GM12878 (cell line): ENCODE data around the gene SSH2. TPM values are rescaled to one million over a fixed set of nuclear protein-coding genes. Genes with fewer than 3 reads are reported as not detected.

Experiments
- ATAC-seq: fragments of 200-7000 bp; cut with Tn5 transposase; 3 replicates; pipeline ENCODE4 v1.9.1; 2020; ENCODE audit warnings: mild to moderate bottlenecking, moderate library complexity
- BruUV-seq: library from RNA; stranded (reverse); fragments of 400-500 nt; replicated peaks from 2 replicates; lab custom pipeline; 2021; lab: Mats Ljungman, UMichigan
- CTCF ChIA-PET: fragments of 300-600 bp; sonication (Branson Sonifier 250); formaldehyde crosslinking; extraction: SDS; loops from one replicate; lab custom pipeline; 2021; ENCODE audit warnings: inconsistent platforms; lab: Yijun Ruan, JAX
- POLR2A ChIA-PET: fragments of 350-600 bp; formaldehyde crosslinking; extraction: SDS; loops from one replicate; lab custom pipeline; 2021; ENCODE audit warnings: inconsistent platforms; lab: Charles Lee
- RAD21 ChIA-PET: fragments of 300-600 bp; sonication (Branson Sonifier 250); formaldehyde crosslinking; loops from one replicate; lab custom pipeline; 2023; ENCODE audit warnings: antibody characterized with exemption; ENCODE audit not compliant: unreplicated experiment; lab: Charles Lee
- SMC1A ChIA-PET: fragments of 300-600 bp; sonication (Branson Sonifier 250); formaldehyde crosslinking; loops from one replicate; lab custom pipeline; 2023; ENCODE audit not compliant: unreplicated experiment, uncharacterized antibody; lab: Charles Lee
- DNase-seq: peaks from one replicate; pipeline ENCODE4 v3.0.0-alpha.2; 2011; ENCODE audit warnings: low read depth, low spot score
- FAIRE-seq: peaks from 3 replicates; lab custom pipeline; 2011; peaks lifted over from hg19 to GRCh38; lab: Jason Lieb, UNC
- H2AFZ ChIP-seq: 2 replicates; pipeline ENCODE4 v1.6.0; 2011; ENCODE audit warnings: low read depth, low read length, control low read depth; ENCODE audit not compliant: control insufficient read depth
- H3K27ac ChIP-seq: 2 replicates; pipeline ENCODE4 v1.5.1; 2011; ENCODE audit warnings: control low read depth; ENCODE audit not compliant: control insufficient read depth, insufficient read depth
- H3K27me3 ChIP-seq, 2 experiments: replicated peaks in 1 of 2; 2 replicates each; pipeline versions ENCODE4 v1.6.0 to v1.6.1; 2011; ENCODE audit warnings: low read length in 1 of 2; ENCODE audit not compliant: control insufficient read depth in 2 of 2, insufficient read depth in 2 of 2
- H3K36me3 ChIP-seq, 2 experiments: 2 replicates each; pipeline ENCODE4 v1.5.1; 2011; ENCODE audit warnings: low read length in 1 of 2; ENCODE audit not compliant: control insufficient read depth in 2 of 2, insufficient read depth in 2 of 2
- H3K4me1 ChIP-seq: 2 replicates; pipeline ENCODE4 v1.6.1; 2011; ENCODE audit warnings: mild to moderate bottlenecking, low read length, moderate library complexity, mixed read lengths; ENCODE audit not compliant: control insufficient read depth, insufficient read depth
- H3K4me2 ChIP-seq: 2 replicates; pipeline ENCODE4 v1.6.0; 2011; ENCODE audit warnings: control low read depth; ENCODE audit not compliant: control insufficient read depth, insufficient read depth
- H3K4me3 ChIP-seq: fragments of 200-600 bp; sonication (generic); 2 replicates; pipeline ENCODE4 v1.5.1; 2016
- H3K79me2 ChIP-seq: 2 replicates; pipeline ENCODE4 v1.6.0; 2011; ENCODE audit warnings: low read length; ENCODE audit not compliant: control insufficient read depth, insufficient read depth
- H3K9ac ChIP-seq: 2 replicates; pipeline ENCODE4 v1.8.0; 2011; ENCODE audit warnings: low read length, control low read depth, mixed read lengths; ENCODE audit not compliant: control insufficient read depth, insufficient read depth
- H3K9me3 ChIP-seq: replicated peaks from 3 replicates; pipeline ENCODE4 v1.5.1; 2011; ENCODE audit warnings: mild to moderate bottlenecking, low read length; ENCODE audit not compliant: control insufficient read depth, insufficient read depth
- H4K20me1 ChIP-seq: 2 replicates; pipeline ENCODE4 v1.6.0; 2011; ENCODE audit not compliant: control insufficient read depth, insufficient read depth
- CEBPB ChIP-seq, 2 experiments: fragments of 150-350 bp in 1 of 2; IDR thresholded peaks; 2 replicates each; pipeline ENCODE4 v1.6.1; 2012 to 2014; ENCODE audit warnings: low read depth in 2 of 2, low read length in 2 of 2, borderline replicate concordance in 1 of 2, inconsistent platforms in 1 of 2
- CREM ChIP-seq: IDR thresholded peaks from 2 replicates; pipeline ENCODE4 v1.6.1; 2014; ENCODE audit warnings: antibody characterized with exemption, low read depth
- E2F8 ChIP-seq: fragments of 450-650 bp; IDR thresholded peaks from 2 replicates; pipeline ENCODE4 v1.6.1; 2018; ENCODE audit warnings: mild to moderate bottlenecking, low read depth, moderate library complexity; ENCODE audit not compliant: partially characterized antibody
- EZH2 ChIP-seq: IDR thresholded peaks from 2 replicates; pipeline ENCODE4 v1.6.1; 2012; ENCODE audit warnings: low read depth, mild to moderate bottlenecking, control low read depth, inconsistent platforms, low read length, borderline replicate concordance; ENCODE audit not compliant: control insufficient read depth
- MEF2A ChIP-seq: IDR thresholded peaks from 2 replicates; pipeline ENCODE4 v1.6.1; 2011; ENCODE audit warnings: low read depth, mild to moderate bottlenecking, low read length, moderate library complexity; ENCODE audit not compliant: insufficient read depth
- RFX5 ChIP-seq: IDR thresholded peaks from 2 replicates; pipeline ENCODE4 v1.6.1; 2011; ENCODE audit warnings: low read depth, low read length, improper control_type of control experiment
- SREBF1 ChIP-seq: IDR thresholded peaks from 2 replicates; pipeline ENCODE4 v1.6.1; 2012; ENCODE audit warnings: mild to moderate bottlenecking, low read length
- SRF ChIP-seq, 2 experiments: IDR thresholded peaks; 2 replicates each; pipeline ENCODE4 v1.6.1; 2011; ENCODE audit warnings: low read depth in 2 of 2, low read length in 2 of 2, mild to moderate bottlenecking in 1 of 2, moderate library complexity in 1 of 2
- STAT1 ChIP-seq: fragments of 450-650 bp; conservative IDR thresholded peaks from 2 replicates; pipeline ENCODE4 v1.6.1; 2014; ENCODE audit warnings: antibody characterized with exemption, mild to moderate bottlenecking
- ZBTB33 ChIP-seq: fragments of 450-650 bp; IDR thresholded peaks from 2 replicates; pipeline ENCODE4 v1.6.1; 2017; ENCODE audit warnings: mild to moderate bottlenecking
- WGBS: methylation state at CpG from one replicate; pipeline ENCODE4 v1.1.6; 2016; ENCODE audit warnings: low lambda C conversion rate; ENCODE audit not compliant: insufficient replicate concordance, insufficient coverage; ENCODE audit errors: missing lambda C conversion rate; 5-methylcytosine and 5-hydroxymethylcytosine counted together
- in situ Hi-C: fragments of 300-500 bp; cut with MboI; formaldehyde crosslinking; loops from 9 replicates; pipeline ENCODE4 v1.14.3; 2018; ENCODE audit warnings: mixed read lengths
- intact Hi-C: fragments of 100-400 bp; cut with micrococcal nuclease; formaldehyde crosslinking; loops from one replicate; pipeline ENCODE4 v1.14.2; 2022; ENCODE audit not compliant: unreplicated experiment
- polyA plus RNA-seq, 11 experiments: library from polyadenylated mRNA; depleted of rRNA in 4 of 11; unstranded in 6 of 11; stranded (reverse) in 5 of 11; fragments of >200 nt; fragmentation: Nextera tagmentation in 4 of 11; fragmentation: Illumina TruSeq in 1 of 11; extraction: Ambion mirVana in 4 of 11; extraction: Trizol in 1 of 11; gene quantifications; 1 replicate in 1 of 11; 2 replicates in 10 of 11; pipeline versions ENCODE4 v1.2.1 to v1.2.3, GENCODE V29; 2011 to 2016; ENCODE audit warnings: inconsistent platforms in 2 of 11, missing spikeins in 2 of 11, low read depth in 1 of 11
- total RNA-seq, 4 experiments: library from RNA; depleted of rRNA in 3 of 4; stranded (reverse); fragments of >200 nt in 3 of 4; fragmentation: Illumina TruSeq in 1 of 4; extraction: Trizol in 1 of 4; gene quantifications; 2 replicates each; pipeline versions ENCODE4 v1.2.1 to v1.2.3, GENCODE V29; 2013 to 2021
- TF ChIP-seq, protein P1 (sequence below): fragments of 150-350 bp; IDR thresholded peaks from 2 replicates; pipeline ENCODE4 v1.6.1; 2016; ENCODE audit warnings: low read depth, low read length

SSH2 gene
- total and polyA plus RNA-seq, 10 of the 15 experiments (the other 5 are each of a cell fraction or from before 2014, with no cell fraction given): 9.3 to 65.9 (median 34.0) TPM

- ATAC-seq (no peak), DNase-seq (no peak)
- ChIA-PET SMC1A (interaction anchor here (0.8 to 19.7 kb wide), 4 partner anchors 39 to 167 kb away, joined by 3 to 297 read pairs (median 4); no protein-coding TSS in a partner anchor), POLR2A (interaction anchor here (0.8 to 1.5 kb wide), 3 partner anchors 19 to 174 kb away, joined by 3 to 5 read pairs (median 4); no protein-coding TSS in a partner anchor), RAD21 (interaction anchor here (1.2 to 2.1 kb wide), 4 partner anchors 10 to 166 kb away, joined by 3 to 8 read pairs (median 4); partner anchors contain the start of gene SSH2)
- no TSS peak for BruUV-seq
- intact Hi-C loops: no loop called here
- H3K4me3 ChIP-seq: no peak overlapping the region
- TF ChIP-seq SREBF1 (no peak), MEF2A (no peak), CEBPB (IDR thresholded peaks at IDR 0.05; ENCODE audit: borderline replicate concordance in 1 of 2, low read depth in 2 of 2, low read length in 2 of 2) (no peak), CREM (no peak), EZH2 (no peak), ZBTB33 (no peak), E2F8 (no peak), RFX5 (no peak), SRF (IDR thresholded peaks at IDR 0.05; ENCODE audit: low read depth in 2 of 2, low read length in 2 of 2) (no peak), STAT1 (no peak)
- TF ChIP-seq, protein P1, sequence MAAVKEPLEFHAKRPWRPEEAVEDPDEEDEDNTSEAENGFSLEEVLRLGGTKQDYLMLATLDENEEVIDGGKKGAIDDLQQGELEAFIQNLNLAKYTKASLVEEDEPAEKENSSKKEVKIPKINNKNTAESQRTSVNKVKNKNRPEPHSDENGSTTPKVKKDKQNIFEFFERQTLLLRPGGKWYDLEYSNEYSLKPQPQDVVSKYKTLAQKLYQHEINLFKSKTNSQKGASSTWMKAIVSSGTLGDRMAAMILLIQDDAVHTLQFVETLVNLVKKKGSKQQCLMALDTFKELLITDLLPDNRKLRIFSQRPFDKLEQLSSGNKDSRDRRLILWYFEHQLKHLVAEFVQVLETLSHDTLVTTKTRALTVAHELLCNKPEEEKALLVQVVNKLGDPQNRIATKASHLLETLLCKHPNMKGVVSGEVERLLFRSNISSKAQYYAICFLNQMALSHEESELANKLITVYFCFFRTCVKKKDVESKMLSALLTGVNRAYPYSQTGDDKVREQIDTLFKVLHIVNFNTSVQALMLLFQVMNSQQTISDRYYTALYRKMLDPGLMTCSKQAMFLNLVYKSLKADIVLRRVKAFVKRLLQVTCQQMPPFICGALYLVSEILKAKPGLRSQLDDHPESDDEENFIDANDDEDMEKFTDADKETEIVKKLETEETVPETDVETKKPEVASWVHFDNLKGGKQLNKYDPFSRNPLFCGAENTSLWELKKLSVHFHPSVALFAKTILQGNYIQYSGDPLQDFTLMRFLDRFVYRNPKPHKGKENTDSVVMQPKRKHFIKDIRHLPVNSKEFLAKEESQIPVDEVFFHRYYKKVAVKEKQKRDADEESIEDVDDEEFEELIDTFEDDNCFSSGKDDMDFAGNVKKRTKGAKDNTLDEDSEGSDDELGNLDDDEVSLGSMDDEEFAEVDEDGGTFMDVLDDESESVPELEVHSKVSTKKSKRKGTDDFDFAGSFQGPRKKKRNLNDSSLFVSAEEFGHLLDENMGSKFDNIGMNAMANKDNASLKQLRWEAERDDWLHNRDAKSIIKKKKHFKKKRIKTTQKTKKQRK: no peak
- TF ChIP-seq, all 136 proteins: peak for 0
- CTCF ChIA-PET: interaction anchor here (0.6 to 3.8 kb wide), 8 partner anchors 9 to 166 kb away, joined by 3 to 25 read pairs (median 4); no protein-coding TSS in a partner anchor
- FAIRE-seq: no peak
- Histone ChIP-seq H3K9me3 (no peaks in the 10 kb centered on the region), H3K27ac (no peak overlapping the region), H3K36me3 (no peaks in the 10 kb centered on the region), H3K4me2 (no peak overlapping the region), H3K9ac (no peak overlapping the region), H4K20me1 (no peaks in the 10 kb centered on the region), H3K27me3 (no peaks in the 10 kb centered on the region), H3K79me2 (peaks cover 15% of the 10 kb centered on the region), H2AFZ (no peak overlapping the region), H3K4me1 (no peaks in the 10 kb centered on the region)
- WGBS: 97% methylated on average over 1 of the region's 1 CpG
- in situ Hi-C loops: no loop called here
Measured at GRCh38 chr17:29764748-29765147, 165.3 kb downstream of the SSH2 start.
